HepG2 (cell line): ENCODE measurements around the gene P4HA3. TPM values are rescaled to one million over a fixed set of nuclear protein-coding genes. Genes with fewer than 3 reads are reported as not detected.

Experiments
- ATAC-seq: fragments of 200-7000 bp; cut with Tn5 transposase; 3 replicates; pipeline ENCODE4 v1.9.1; 2020; ENCODE audit warnings: mild to moderate bottlenecking, moderate library complexity
- BruUV-seq: library from RNA; stranded (reverse); fragments of 400-500 nt; replicated peaks from 2 replicates; lab custom pipeline; 2021; lab: Mats Ljungman, UMichigan
- CTCF ChIA-PET: fragments of 300-600 bp; formaldehyde crosslinking; extraction: SDS; loops from one replicate; lab custom pipeline; 2021; ENCODE audit warnings: low total read pairs, inconsistent platforms, low intra/inter-chr PET ratio; lab: Yijun Ruan, JAX
- POLR2A ChIA-PET: fragments of 350-600 bp; sonication (Branson Sonifier 250); formaldehyde crosslinking; loops from one replicate; lab custom pipeline; 2020; ENCODE audit warnings: antibody characterized with exemption, inconsistent platforms; lab: Yijun Ruan, JAX
- DNase-seq: peaks from one replicate; pipeline ENCODE4 v3.0.0-alpha.2; 2015; ENCODE audit warnings: low spot score
- FAIRE-seq: peaks from 3 replicates; lab custom pipeline; 2011; peaks lifted over from hg19 to GRCh38; lab: Jason Lieb, UNC
- H2AFZ ChIP-seq: one replicate; pipeline ENCODE4 v1.6.1; 2011; ENCODE audit warnings: low read length, inconsistent platforms
- H3K27ac ChIP-seq: fragments of 300-600 bp; 3 replicates; pipeline ENCODE4 v1.8.0; 2011; ENCODE audit warnings: mixed run types, mild to moderate bottlenecking, mixed read lengths, low read length, inconsistent platforms; ENCODE audit not compliant: insufficient read depth; ENCODE audit errors: extremely low read length
- H3K27me3 ChIP-seq, 2 experiments: fragments of 200-600 bp in 1 of 2; 2 replicates in 1 of 2; 3 replicates in 1 of 2; pipeline versions ENCODE4 v1.6.0 to v1.8.0; 2011; ENCODE audit warnings: low read length in 2 of 2, mild to moderate bottlenecking in 2 of 2, moderate library complexity in 2 of 2, inconsistent platforms in 1 of 2; ENCODE audit not compliant: insufficient read depth in 2 of 2, control insufficient read depth in 1 of 2
- H3K36me3 ChIP-seq, 2 experiments: fragments of 200-600 bp in 1 of 2; replicated peaks in 1 of 2; 2 replicates in 1 of 2; 3 replicates in 1 of 2; pipeline versions ENCODE4 v1.5.1 to v1.8.0; 2011; ENCODE audit warnings: low read length in 2 of 2, inconsistent platforms in 1 of 2; ENCODE audit not compliant: insufficient read depth in 2 of 2, control insufficient read depth in 1 of 2
- H3K4me1 ChIP-seq: 2 replicates; pipeline ENCODE4 v1.5.1; 2012; ENCODE audit warnings: low read length, inconsistent platforms; ENCODE audit not compliant: insufficient read depth
- H3K4me2 ChIP-seq: 2 replicates; pipeline ENCODE4 v1.6.0; 2011; ENCODE audit warnings: low read depth, low read length, inconsistent platforms
- H3K4me3 ChIP-seq, 3 experiments: fragments of 200-600 bp in 1 of 3; sonication (generic), shearing (Covaris generic) in 1 of 3; replicated peaks in 1 of 3; 2 replicates each; pipeline ENCODE4 v1.5.1; 2011 to 2016; ENCODE audit warnings: low read length in 3 of 3, inconsistent platforms in 2 of 3, low read depth in 2 of 3, mild to moderate bottlenecking in 2 of 3, control low read depth in 1 of 3, mixed read lengths in 1 of 3; ENCODE audit not compliant: insufficient read depth in 1 of 3
- H3K79me2 ChIP-seq: one replicate; pipeline ENCODE4 v1.6.1; 2011; ENCODE audit warnings: low read length, inconsistent platforms; ENCODE audit not compliant: insufficient read depth
- H3K9ac ChIP-seq: 2 replicates; pipeline ENCODE4 v1.6.0; 2011; ENCODE audit warnings: mild to moderate bottlenecking, low read depth, low read length, inconsistent platforms; ENCODE audit not compliant: insufficient read depth
- H3K9me3 ChIP-seq: 2 replicates; pipeline ENCODE4 v1.5.1; 2012; ENCODE audit warnings: mild to moderate bottlenecking, low read length
- H4K20me1 ChIP-seq: 2 replicates; pipeline ENCODE4 v1.6.0; 2011; ENCODE audit warnings: inconsistent platforms, mild to moderate bottlenecking, low read length, moderate library complexity; ENCODE audit not compliant: insufficient read depth
- CBX5 ChIP-seq: sonication (generic); formaldehyde crosslinking; IDR thresholded peaks from 2 replicates; pipeline ENCODE4 v1.4.0; 2020; ENCODE audit warnings: missing genetic modification reagents, borderline replicate concordance
- CREB1 ChIP-seq, 2 experiments: fragments of 450-650 bp in 1 of 2; IDR thresholded peaks; 2 replicates each; pipeline ENCODE4 v1.6.1; 2016 to 2017; ENCODE audit warnings: control low read depth in 1 of 2, mild to moderate bottlenecking in 1 of 2, missing compliant biosample characterization in 1 of 2, missing genetic modification characterization in 1 of 2
- CSRNP2 ChIP-seq: sonication (generic); formaldehyde crosslinking; conservative IDR thresholded peaks from 2 replicates; pipeline ENCODE4 v1.8.0; 2022; ENCODE audit warnings: low read depth, missing genetic modification reagents
- DDIT3 ChIP-seq: sonication (generic); formaldehyde crosslinking; IDR thresholded peaks from 2 replicates; pipeline ENCODE4 v1.4.0; 2020; ENCODE audit warnings: mild to moderate bottlenecking, missing genetic modification reagents
- GMEB1 ChIP-seq: sonication (generic); formaldehyde crosslinking; IDR thresholded peaks from 2 replicates; pipeline ENCODE4 v1.5.1; 2020; ENCODE audit warnings: missing genetic modification reagents, mild to moderate bottlenecking, borderline replicate concordance
- ISL2 ChIP-seq: sonication (generic); formaldehyde crosslinking; IDR thresholded peaks from 2 replicates; pipeline ENCODE4 v1.5.0; 2020; ENCODE audit warnings: missing genetic modification reagents
- KDM4B ChIP-seq: sonication (generic); formaldehyde crosslinking; IDR thresholded peaks from 2 replicates; pipeline ENCODE4 v1.4.0; 2020; ENCODE audit warnings: missing genetic modification reagents
- MAF1 ChIP-seq: sonication (generic); formaldehyde crosslinking; IDR thresholded peaks from 2 replicates; pipeline ENCODE4 v1.5.0; 2020; ENCODE audit warnings: missing genetic modification reagents, borderline replicate concordance
- MXD4 ChIP-seq: IDR thresholded peaks from 2 replicates; pipeline ENCODE4 v1.6.1; 2016; ENCODE audit warnings: mild to moderate bottlenecking, missing biosample characterization, missing genetic modification reagents
- NR2C2 ChIP-seq: sonication (generic); formaldehyde crosslinking; IDR thresholded peaks from 2 replicates; pipeline ENCODE4 v1.4.0; 2020; ENCODE audit warnings: missing genetic modification reagents, mild to moderate bottlenecking, moderate library complexity, borderline replicate concordance
- RXRB ChIP-seq: IDR thresholded peaks from 2 replicates; pipeline ENCODE4 v1.6.1; 2016; ENCODE audit warnings: borderline replicate concordance, missing genetic modification reagents, missing compliant biosample characterization
- ZBTB34 ChIP-seq: sonication (generic); formaldehyde crosslinking; IDR thresholded peaks from 2 replicates; pipeline ENCODE4 v1.8.0; 2022; ENCODE audit warnings: mild to moderate bottlenecking, missing genetic modification reagents
- ZFP36L2 ChIP-seq: sonication (generic); formaldehyde crosslinking; IDR thresholded peaks from 2 replicates; pipeline ENCODE4 v1.4.0; 2020; ENCODE audit warnings: missing genetic modification reagents
- ZNF230 ChIP-seq: sonication (generic); formaldehyde crosslinking; IDR thresholded peaks from 2 replicates; pipeline ENCODE4 v1.4.0; 2020; ENCODE audit warnings: mild to moderate bottlenecking, missing genetic modification reagents
- ZNF503 ChIP-seq: sonication (generic); formaldehyde crosslinking; IDR thresholded peaks from 2 replicates; pipeline ENCODE4 v1.4.0; 2020; ENCODE audit warnings: missing genetic modification reagents
- WGBS: methylation state at CpG from one replicate; pipeline ENCODE4 v1.1.6; 2017; ENCODE audit warnings: low lambda C conversion rate; 5-methylcytosine and 5-hydroxymethylcytosine counted together
- in situ Hi-C: cut with HindIII; loops from 2 replicates; pipeline ENCODE4 v1.10.0; 2017; ENCODE audit warnings: low pct_unique_long_range_greater_than_20kb; ENCODE audit not compliant: extremely low pct_ligation_motif_present
- intact Hi-C: fragments of 100-400 bp; cut with micrococcal nuclease; formaldehyde crosslinking; loops from one replicate; pipeline ENCODE4 v1.10.0; 2022; ENCODE audit not compliant: unreplicated experiment
- polyA plus RNA-seq, 8 experiments: library from polyadenylated mRNA; depleted of rRNA in 3 of 8; stranded (reverse) in 7 of 8; unstranded in 1 of 8; fragments of >200 nt; fragmentation: Illumina TruSeq in 4 of 8; extraction: Trizol in 4 of 8; gene quantifications; 2 replicates each; pipeline versions ENCODE4 v1.2.1 to v1.2.3, GENCODE V29; 2011 to 2016; ENCODE audit warnings: low read depth in 4 of 8, missing spikeins in 1 of 8, mixed read lengths in 1 of 8; ENCODE audit not compliant: insufficient read depth in 1 of 8
- total RNA-seq, 5 experiments: library from RNA; depleted of rRNA; stranded (reverse); fragments of >200 nt; fragmentation: Illumina TruSeq; extraction: Trizol; gene quantifications; 2 replicates each; pipeline ENCODE4 v1.2.3, GENCODE V29; 2016; ENCODE audit warnings: low read depth in 1 of 5

Gene P4HA3
- total and polyA plus RNA-seq, 2 of the 13 experiments (the other 11 are each of a cell fraction or from before 2014, with no cell fraction given): not detected

- TF ChIP-seq CBX5 (CRISPR knock-in tag): no peak
- TF ChIP-seq MAF1 (CRISPR knock-in tag): no peak
- no peak for TF ChIP-seq CREB1 (IDR thresholded peaks at IDR 0.05)
- TF ChIP-seq CREB1 (CRISPR knock-in tag; IDR thresholded peaks at IDR 0.05): no peak
- no peak for TF ChIP-seq MXD4
- TF ChIP-seq DDIT3 (CRISPR knock-in tag): no peak
- no peak for TF ChIP-seq ZNF503 (CRISPR knock-in tag)
- no peak for TF ChIP-seq ZNF230
Observed at GRCh38 chr11:74319139-74319816, 7.8 kb upstream of the P4HA3 start (continued).

GRCh38 chr11:74318241-74318932, 6.9 kb upstream of the P4HA3 start:
- ATAC-seq (no peak), DNase-seq (no peak), FAIRE-seq (no peak)
- Histone ChIP-seq H3K9ac (no peak overlapping the region), H2AFZ (no peak overlapping the region), H3K27ac (no peak overlapping the region), H3K79me2 (no peaks in the 10 kb centered on the region), H3K4me2 (no peak overlapping the region), H3K27me3 (peaks cover 0 to 9% of the 10 kb centered on the region in 2 experiments; a peak in 2 of 5 replicates), H4K20me1 (no peaks in the 10 kb centered on the region), H3K36me3 (no peaks in the 10 kb centered on the region), H3K4me1 (no peaks in the 10 kb centered on the region), H3K9me3 (peaks cover 14% of the 10 kb centered on the region), H3K4me3 (no peak overlapping the region)
- ChIA-PET CTCF (no interaction called here), POLR2A (no interaction called here)
- no TSS peak for BruUV-seq
- intact Hi-C loops (no loop called here), in situ Hi-C loops (no loop called here)
- 47% methylated on average over 1 of the region's 1 CpG for WGBS
- TF ChIP-seq GMEB1 (no peak), CSRNP2 (CRISPR knock-in tag) (no peak), KDM4B (CRISPR knock-in tag) (no peak), ISL2 (CRISPR knock-in tag) (no peak), NR2C2 (CRISPR knock-in tag) (no peak), ZBTB34 (CRISPR knock-in tag) (no peak), ZFP36L2 (CRISPR knock-in tag) (no peak), RXRB (CRISPR knock-in tag) (no peak)
